Endothelial cell of umbilical vein (primary cell): ENCODE results near the gene LPAR1.

Source experiments
- EZH2 ChIP-seq: IDR thresholded peaks from 2 replicates; pipeline ENCODE4 v1.6.1; 2012; ENCODE audit warnings: borderline replicate concordance, low read depth, mild to moderate bottlenecking, moderate library complexity, low read length, inconsistent platforms; ENCODE audit not compliant: severe bottlenecking
- FOS ChIP-seq: IDR thresholded peaks from 2 replicates; pipeline ENCODE4 v1.6.1; 2011; ENCODE audit warnings: mild to moderate bottlenecking, low read length, moderate library complexity, borderline replicate concordance; ENCODE audit not compliant: insufficient read depth
- JUN ChIP-seq: IDR thresholded peaks from 2 replicates; pipeline ENCODE4 v1.6.1; 2011; ENCODE audit warnings: borderline replicate concordance, low read depth; ENCODE audit not compliant: insufficient read length, insufficient read depth
- MYC ChIP-seq: IDR thresholded peaks from one replicate; pipeline ENCODE4 v1.6.1; 2011; ENCODE audit warnings: mild to moderate bottlenecking, low read depth, low read length
- POLR2A ChIP-seq: IDR thresholded peaks from 2 replicates; pipeline ENCODE4 v1.6.1; 2012; ENCODE audit warnings: low read depth, mild to moderate bottlenecking, control low read depth, low read length
- POLR2AphosphoS5 ChIP-seq: IDR thresholded peaks from 2 replicates; pipeline ENCODE4 v1.6.1; 2012; ENCODE audit warnings: low read depth, mild to moderate bottlenecking, control low read depth, low read length, moderate library complexity; ENCODE audit not compliant: insufficient read depth
- TF ChIP-seq, protein P1 (sequence below), 2 donors: IDR thresholded peaks; 1 replicate in 1 of 2; 2 replicates in 1 of 2; pipeline ENCODE4 v1.5.1; 2011; ENCODE audit warnings: low read length in 2 of 2, mild to moderate bottlenecking in 2 of 2, moderate library complexity in 2 of 2, control low read depth in 1 of 2, inconsistent platforms in 1 of 2, low read depth in 1 of 2; ENCODE audit not compliant: insufficient read depth in 1 of 2; ENCODE audit errors: extremely low read depth in 1 of 2
- TF ChIP-seq, protein P2 (sequence below): IDR thresholded peaks from 2 replicates; pipeline ENCODE4 v1.6.1; 2011; ENCODE audit not compliant: insufficient read depth, insufficient read length

DNA sequence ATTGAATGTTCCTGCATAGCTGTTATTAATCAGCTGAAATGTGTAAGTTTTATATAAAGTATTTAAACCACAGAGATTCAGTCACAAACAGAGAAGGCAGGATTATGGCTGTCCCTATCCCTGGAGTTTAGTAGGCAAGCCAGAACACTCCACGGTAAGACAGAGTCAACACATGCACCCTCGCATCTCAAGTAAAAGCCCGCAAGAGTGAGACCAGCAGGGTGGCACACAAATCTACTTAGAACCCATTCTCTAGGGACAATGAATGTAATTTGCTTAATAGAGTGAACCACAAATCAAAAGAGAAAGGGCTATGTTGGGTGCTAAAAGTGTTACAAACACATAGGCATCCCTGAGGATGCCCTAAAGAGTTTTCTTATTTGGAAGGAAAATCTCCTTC is 35.1 kb downstream of the LPAR1 start:
- TF ChIP-seq, protein P1, sequence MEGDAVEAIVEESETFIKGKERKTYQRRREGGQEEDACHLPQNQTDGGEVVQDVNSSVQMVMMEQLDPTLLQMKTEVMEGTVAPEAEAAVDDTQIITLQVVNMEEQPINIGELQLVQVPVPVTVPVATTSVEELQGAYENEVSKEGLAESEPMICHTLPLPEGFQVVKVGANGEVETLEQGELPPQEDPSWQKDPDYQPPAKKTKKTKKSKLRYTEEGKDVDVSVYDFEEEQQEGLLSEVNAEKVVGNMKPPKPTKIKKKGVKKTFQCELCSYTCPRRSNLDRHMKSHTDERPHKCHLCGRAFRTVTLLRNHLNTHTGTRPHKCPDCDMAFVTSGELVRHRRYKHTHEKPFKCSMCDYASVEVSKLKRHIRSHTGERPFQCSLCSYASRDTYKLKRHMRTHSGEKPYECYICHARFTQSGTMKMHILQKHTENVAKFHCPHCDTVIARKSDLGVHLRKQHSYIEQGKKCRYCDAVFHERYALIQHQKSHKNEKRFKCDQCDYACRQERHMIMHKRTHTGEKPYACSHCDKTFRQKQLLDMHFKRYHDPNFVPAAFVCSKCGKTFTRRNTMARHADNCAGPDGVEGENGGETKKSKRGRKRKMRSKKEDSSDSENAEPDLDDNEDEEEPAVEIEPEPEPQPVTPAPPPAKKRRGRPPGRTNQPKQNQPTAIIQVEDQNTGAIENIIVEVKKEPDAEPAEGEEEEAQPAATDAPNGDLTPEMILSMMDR (IDR thresholded peaks at IDR 0.05; ENCODE audit: extremely low read depth in 1 of 2, insufficient read depth in 1 of 2, low read depth in 1 of 2, low read length in 2 of 2): no peak
- TF ChIP-seq EZH2 (no peak), MYC (no peak), POLR2A (no peak), POLR2AphosphoS5 (no peak), FOS (no peak), JUN (no peak)
- TF ChIP-seq, protein P2, sequence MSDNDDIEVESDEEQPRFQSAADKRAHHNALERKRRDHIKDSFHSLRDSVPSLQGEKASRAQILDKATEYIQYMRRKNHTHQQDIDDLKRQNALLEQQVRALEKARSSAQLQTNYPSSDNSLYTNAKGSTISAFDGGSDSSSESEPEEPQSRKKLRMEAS: no peak
